SK-N-SH (cell line): ENCODE measurements around the gene LINC00237. TPM values are rescaled to one million over a fixed set of nuclear protein-coding genes. Genes with fewer than 3 reads are reported as not detected.

Experiments
- CTCF ChIA-PET: fragments of 300-600, 350-600 bp; formaldehyde crosslinking; extraction: SDS; loops from one replicate; lab custom pipeline; 2021; lab: Yijun Ruan, JAX
- POLR2A ChIA-PET: fragments of 350-600 bp; sonication (Branson Sonifier 250); formaldehyde crosslinking; extraction: SDS; loops from one replicate; lab custom pipeline; 2020; ENCODE audit warnings: antibody characterized with exemption, inconsistent platforms; lab: Yijun Ruan, JAX
- DNase-seq: peaks from one replicate; pipeline ENCODE4 v3.0.0; 2012
- H2AFZ ChIP-seq: fragments of 200-600 bp; sonication (generic); 2 replicates; pipeline ENCODE4 v1.8.1; 2016; ENCODE audit warnings: antibody characterized with exemption, mild to moderate bottlenecking, low read depth
- H3F3A ChIP-seq: fragments of 200-600 bp; sonication (generic); replicated peaks from 2 replicates; pipeline ENCODE3; 2016; ENCODE audit warnings: antibody characterized with exemption, mild to moderate bottlenecking; ENCODE audit not compliant: insufficient read depth
- H3K27ac ChIP-seq, 2 experiments: fragments of 200-500 bp in 1 of 2; fragments of 200-600 bp in 1 of 2; sonication (Bioruptor generic) in 1 of 2; sonication (generic), shearing (Covaris generic) in 1 of 2; 2 replicates each; pipeline versions ENCODE4 v1.5.1 to v1.6.1; 2014 to 2016; ENCODE audit warnings: low read depth in 2 of 2, inconsistent platforms in 1 of 2, low read length in 1 of 2, mild to moderate bottlenecking in 1 of 2, mixed read lengths in 1 of 2
- H3K27me3 ChIP-seq: fragments of 200-600 bp; sonication (generic), shearing (Covaris generic); 2 replicates; pipeline ENCODE4 v1.6.1; 2016; ENCODE audit warnings: mixed run types; ENCODE audit not compliant: insufficient read depth
- H3K36me3 ChIP-seq, 2 experiments: fragments of 200-500 bp in 1 of 2; fragments of 200-600 bp in 1 of 2; sonication (Bioruptor generic) in 1 of 2; sonication (generic) in 1 of 2; replicated peaks in 1 of 2; 2 replicates each; pipeline versions ENCODE3 to v1.5.1; 2014 to 2016; ENCODE audit warnings: low read length in 1 of 2, mild to moderate bottlenecking in 1 of 2; ENCODE audit not compliant: insufficient read depth in 2 of 2, control insufficient read depth in 1 of 2
- H3K4me1 ChIP-seq, 2 experiments: fragments of 200-500 bp in 1 of 2; fragments of 200-600 bp in 1 of 2; sonication (Bioruptor generic) in 1 of 2; sonication (generic), shearing (Covaris generic) in 1 of 2; 2 replicates each; pipeline versions ENCODE4 v1.5.1 to v1.6.1; 2014 to 2016; ENCODE audit warnings: low read depth in 1 of 2, low read length in 1 of 2, mixed run types in 1 of 2; ENCODE audit not compliant: insufficient read depth in 2 of 2, control insufficient read depth in 1 of 2
- H3K4me2 ChIP-seq: fragments of 200-600 bp; sonication (generic), shearing (Covaris generic); 2 replicates; pipeline ENCODE4 v1.6.1; 2017; ENCODE audit warnings: mixed run types
- H3K4me3 ChIP-seq, 2 experiments: fragments of 200-500 bp in 1 of 2; fragments of 200-600 bp in 1 of 2; sonication (Bioruptor generic) in 1 of 2; sonication (generic), shearing (Covaris generic) in 1 of 2; 2 replicates each; pipeline versions ENCODE4 v1.5.1 to v1.8.1; 2014 to 2016; ENCODE audit warnings: low read depth in 2 of 2, inconsistent platforms in 1 of 2, low read length in 1 of 2, mild to moderate bottlenecking in 1 of 2, mixed read lengths in 1 of 2, moderate library complexity in 1 of 2
- H3K79me2 ChIP-seq: fragments of 200-600 bp; sonication (generic); 2 replicates; pipeline ENCODE4 v1.8.1; 2017; ENCODE audit warnings: mild to moderate bottlenecking; ENCODE audit not compliant: insufficient read depth
- H3K9ac ChIP-seq: fragments of 200-600 bp; sonication (generic); 2 replicates; pipeline ENCODE4 v1.6.1; 2017; ENCODE audit warnings: mixed run types
- H3K9me2 ChIP-seq: fragments of 200-600 bp; sonication (generic); 2 replicates; pipeline ENCODE4 v1.6.1; 2017; ENCODE audit warnings: mixed run types
- H3K9me3 ChIP-seq: fragments of 200-600 bp; sonication (generic); 2 replicates; pipeline ENCODE4 v1.6.1; 2017; ENCODE audit warnings: mixed run types, mild to moderate bottlenecking, moderate library complexity
- H4K20me1 ChIP-seq: fragments of 200-600 bp; sonication (generic); 2 replicates; pipeline ENCODE4 v1.6.1; 2017; ENCODE audit warnings: mild to moderate bottlenecking, mixed run types; ENCODE audit not compliant: insufficient read depth
- EP300 ChIP-seq, 2 experiments: IDR thresholded peaks; 2 replicates each; pipeline versions ENCODE4 v1.4.0 to v1.6.1; 2012; ENCODE audit warnings: borderline replicate concordance in 1 of 2, low read depth in 1 of 2, low read length in 1 of 2
- FOXJ3 ChIP-seq: sonication (generic); formaldehyde crosslinking; IDR thresholded peaks from 2 replicates; pipeline ENCODE4 v1.5.1; 2020; ENCODE audit warnings: mild to moderate bottlenecking, missing genetic modification reagents
- FOXM1 ChIP-seq: IDR thresholded peaks from 2 replicates; pipeline ENCODE4 v1.4.0; 2012; ENCODE audit warnings: low read depth, mild to moderate bottlenecking
- GABPA ChIP-seq: IDR thresholded peaks from 2 replicates; pipeline ENCODE4 v1.4.0; 2012; ENCODE audit warnings: low read depth, mild to moderate bottlenecking
- JUND ChIP-seq: IDR thresholded peaks from 2 replicates; pipeline ENCODE4 v1.4.0; 2012
- MEF2A ChIP-seq: IDR thresholded peaks from 2 replicates; pipeline ENCODE4 v1.4.0; 2012; ENCODE audit warnings: low read depth, borderline replicate concordance
- MXI1 ChIP-seq: IDR thresholded peaks from 2 replicates; pipeline ENCODE4 v1.6.1; 2012; ENCODE audit warnings: mild to moderate bottlenecking, low read depth, low read length, improper control_type of control experiment
- NFIC ChIP-seq: IDR thresholded peaks from 2 replicates; pipeline ENCODE4 v1.4.0; 2012; ENCODE audit warnings: borderline replicate concordance
- NRF1 ChIP-seq: IDR thresholded peaks from 2 replicates; pipeline ENCODE4 v1.6.1; 2012; ENCODE audit warnings: low read depth, mild to moderate bottlenecking, low read length
- POLR2AphosphoS5 ChIP-seq: IDR thresholded peaks from 2 replicates; pipeline ENCODE4 v1.6.1; 2012; ENCODE audit warnings: low read depth, low read length
- RAD21 ChIP-seq: IDR thresholded peaks from 2 replicates; pipeline ENCODE4 v1.6.1; 2012; ENCODE audit warnings: mild to moderate bottlenecking, low read length
- SIN3A ChIP-seq: IDR thresholded peaks from 2 replicates; pipeline ENCODE4 v1.6.1; 2012; ENCODE audit warnings: low read depth, mild to moderate bottlenecking, low read length, moderate library complexity, borderline replicate concordance
- SMC3 ChIP-seq: IDR thresholded peaks from 2 replicates; pipeline ENCODE4 v1.6.1; 2012; ENCODE audit warnings: low read depth, low read length, improper control_type of control experiment
- TCF12 ChIP-seq: IDR thresholded peaks from 2 replicates; pipeline ENCODE4 v1.4.0; 2012
- TEAD4 ChIP-seq: IDR thresholded peaks from 2 replicates; pipeline ENCODE4 v1.4.0; 2012; ENCODE audit warnings: mild to moderate bottlenecking, borderline replicate concordance; ENCODE audit not compliant: insufficient read depth
- YY1 ChIP-seq: IDR thresholded peaks from 2 replicates; pipeline ENCODE4 v1.4.0; 2012; ENCODE audit warnings: low read depth, mild to moderate bottlenecking
- WGBS: methylation state at CpG from one replicate; pipeline ENCODE4 v1.1.6; 2017; ENCODE audit warnings: low lambda C conversion rate; 5-methylcytosine and 5-hydroxymethylcytosine counted together
- polyA plus RNA-seq, 3 experiments: library from polyadenylated mRNA; depleted of rRNA; stranded (reverse); fragments of >200 nt; gene quantifications; 2 replicates each; pipeline ENCODE4 v1.2.3, GENCODE V29; 2012
- TF ChIP-seq, protein P1 (sequence below): IDR thresholded peaks from 2 replicates; pipeline ENCODE4 v1.6.1; 2012; ENCODE audit warnings: mild to moderate bottlenecking, low read depth, low read length, moderate library complexity
- TF ChIP-seq, protein P2 (sequence below): fragments of 200-600 bp; sonication (generic); IDR thresholded peaks from 2 replicates; pipeline ENCODE4 v1.6.1; 2017; ENCODE audit warnings: antibody characterized with exemption, mild to moderate bottlenecking, moderate library complexity
- TF ChIP-seq, protein P3 (sequence below): IDR thresholded peaks from 2 replicates; pipeline ENCODE4 v1.4.0; 2012; ENCODE audit warnings: low read depth, borderline replicate concordance
- TF ChIP-seq, protein P4 (sequence below): fragments of 150-350 bp; IDR thresholded peaks from 2 replicates; pipeline ENCODE4 v1.6.1; 2016; ENCODE audit warnings: mild to moderate bottlenecking, low read depth, low read length

The LINC00237 gene
- polyA plus RNA-seq, 1 of the 3 experiments (the other 2 are of a cell fraction): not detected

DNA sequence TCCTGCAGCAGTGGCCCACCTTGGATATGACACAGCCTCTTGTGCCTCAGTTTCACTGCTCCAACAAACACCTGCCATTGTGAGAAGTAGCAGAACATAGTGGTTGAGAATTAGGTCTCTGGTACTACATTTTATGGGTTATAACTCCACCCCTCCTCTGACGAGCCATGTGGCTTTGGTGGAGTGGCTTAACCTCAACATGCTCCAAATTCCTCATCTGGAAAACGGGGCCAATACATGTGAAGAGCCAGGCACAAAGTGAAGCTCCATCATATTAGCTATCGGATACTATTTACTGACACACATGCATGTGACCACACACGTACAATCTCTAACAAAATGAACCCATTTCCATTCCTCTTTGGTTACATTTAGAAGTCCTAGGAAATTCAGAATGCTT is 11.4 kb upstream of the LINC00237 start:
- ChIA-PET CTCF (no interaction called here), POLR2A (no interaction called here)
- Histone ChIP-seq H3K27ac (no peak overlapping the region), H3K9me2 (no peaks in the 10 kb centered on the region), H3K4me2 (no peak overlapping the region), H3K27me3 (peaks cover 15% of the 10 kb centered on the region), H3K79me2 (no peaks in the 10 kb centered on the region), H3K9me3 (no peaks in the 10 kb centered on the region), H3K4me1 (no peaks in the 10 kb centered on the region), H4K20me1 (no peaks in the 10 kb centered on the region), H2AFZ (no peak overlapping the region), H3F3A (no peaks in the 10 kb centered on the region)
- 9% methylated on average over 4 of the region's 4 CpGs for WGBS
- no peak for TF ChIP-seq EP300 (IDR thresholded peaks at IDR 0.05; ENCODE audit: borderline replicate concordance in 1 of 2, low read depth in 1 of 2, low read length in 1 of 2)
- TF ChIP-seq, protein P1, sequence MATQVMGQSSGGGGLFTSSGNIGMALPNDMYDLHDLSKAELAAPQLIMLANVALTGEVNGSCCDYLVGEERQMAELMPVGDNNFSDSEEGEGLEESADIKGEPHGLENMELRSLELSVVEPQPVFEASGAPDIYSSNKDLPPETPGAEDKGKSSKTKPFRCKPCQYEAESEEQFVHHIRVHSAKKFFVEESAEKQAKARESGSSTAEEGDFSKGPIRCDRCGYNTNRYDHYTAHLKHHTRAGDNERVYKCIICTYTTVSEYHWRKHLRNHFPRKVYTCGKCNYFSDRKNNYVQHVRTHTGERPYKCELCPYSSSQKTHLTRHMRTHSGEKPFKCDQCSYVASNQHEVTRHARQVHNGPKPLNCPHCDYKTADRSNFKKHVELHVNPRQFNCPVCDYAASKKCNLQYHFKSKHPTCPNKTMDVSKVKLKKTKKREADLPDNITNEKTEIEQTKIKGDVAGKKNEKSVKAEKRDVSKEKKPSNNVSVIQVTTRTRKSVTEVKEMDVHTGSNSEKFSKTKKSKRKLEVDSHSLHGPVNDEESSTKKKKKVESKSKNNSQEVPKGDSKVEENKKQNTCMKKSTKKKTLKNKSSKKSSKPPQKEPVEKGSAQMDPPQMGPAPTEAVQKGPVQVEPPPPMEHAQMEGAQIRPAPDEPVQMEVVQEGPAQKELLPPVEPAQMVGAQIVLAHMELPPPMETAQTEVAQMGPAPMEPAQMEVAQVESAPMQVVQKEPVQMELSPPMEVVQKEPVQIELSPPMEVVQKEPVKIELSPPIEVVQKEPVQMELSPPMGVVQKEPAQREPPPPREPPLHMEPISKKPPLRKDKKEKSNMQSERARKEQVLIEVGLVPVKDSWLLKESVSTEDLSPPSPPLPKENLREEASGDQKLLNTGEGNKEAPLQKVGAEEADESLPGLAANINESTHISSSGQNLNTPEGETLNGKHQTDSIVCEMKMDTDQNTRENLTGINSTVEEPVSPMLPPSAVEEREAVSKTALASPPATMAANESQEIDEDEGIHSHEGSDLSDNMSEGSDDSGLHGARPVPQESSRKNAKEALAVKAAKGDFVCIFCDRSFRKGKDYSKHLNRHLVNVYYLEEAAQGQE: no peak
- no peak for TF ChIP-seq RAD21
- TF ChIP-seq, protein P2, sequence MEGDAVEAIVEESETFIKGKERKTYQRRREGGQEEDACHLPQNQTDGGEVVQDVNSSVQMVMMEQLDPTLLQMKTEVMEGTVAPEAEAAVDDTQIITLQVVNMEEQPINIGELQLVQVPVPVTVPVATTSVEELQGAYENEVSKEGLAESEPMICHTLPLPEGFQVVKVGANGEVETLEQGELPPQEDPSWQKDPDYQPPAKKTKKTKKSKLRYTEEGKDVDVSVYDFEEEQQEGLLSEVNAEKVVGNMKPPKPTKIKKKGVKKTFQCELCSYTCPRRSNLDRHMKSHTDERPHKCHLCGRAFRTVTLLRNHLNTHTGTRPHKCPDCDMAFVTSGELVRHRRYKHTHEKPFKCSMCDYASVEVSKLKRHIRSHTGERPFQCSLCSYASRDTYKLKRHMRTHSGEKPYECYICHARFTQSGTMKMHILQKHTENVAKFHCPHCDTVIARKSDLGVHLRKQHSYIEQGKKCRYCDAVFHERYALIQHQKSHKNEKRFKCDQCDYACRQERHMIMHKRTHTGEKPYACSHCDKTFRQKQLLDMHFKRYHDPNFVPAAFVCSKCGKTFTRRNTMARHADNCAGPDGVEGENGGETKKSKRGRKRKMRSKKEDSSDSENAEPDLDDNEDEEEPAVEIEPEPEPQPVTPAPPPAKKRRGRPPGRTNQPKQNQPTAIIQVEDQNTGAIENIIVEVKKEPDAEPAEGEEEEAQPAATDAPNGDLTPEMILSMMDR: no peak
- no peak for TF ChIP-seq FOXM1
- TF ChIP-seq MXI1: no peak
- TF ChIP-seq TEAD4: no peak
- TF ChIP-seq GABPA: no peak
- TF ChIP-seq YY1: no peak
- no peak for TF ChIP-seq POLR2AphosphoS5
- TF ChIP-seq, protein P3, sequence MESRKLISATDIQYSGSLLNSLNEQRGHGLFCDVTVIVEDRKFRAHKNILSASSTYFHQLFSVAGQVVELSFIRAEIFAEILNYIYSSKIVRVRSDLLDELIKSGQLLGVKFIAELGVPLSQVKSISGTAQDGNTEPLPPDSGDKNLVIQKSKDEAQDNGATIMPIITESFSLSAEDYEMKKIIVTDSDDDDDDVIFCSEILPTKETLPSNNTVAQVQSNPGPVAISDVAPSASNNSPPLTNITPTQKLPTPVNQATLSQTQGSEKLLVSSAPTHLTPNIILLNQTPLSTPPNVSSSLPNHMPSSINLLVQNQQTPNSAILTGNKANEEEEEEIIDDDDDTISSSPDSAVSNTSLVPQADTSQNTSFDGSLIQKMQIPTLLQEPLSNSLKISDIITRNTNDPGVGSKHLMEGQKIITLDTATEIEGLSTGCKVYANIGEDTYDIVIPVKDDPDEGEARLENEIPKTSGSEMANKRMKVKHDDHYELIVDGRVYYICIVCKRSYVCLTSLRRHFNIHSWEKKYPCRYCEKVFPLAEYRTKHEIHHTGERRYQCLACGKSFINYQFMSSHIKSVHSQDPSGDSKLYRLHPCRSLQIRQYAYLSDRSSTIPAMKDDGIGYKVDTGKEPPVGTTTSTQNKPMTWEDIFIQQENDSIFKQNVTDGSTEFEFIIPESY: no peak
- TF ChIP-seq SIN3A: no peak
- no peak for TF ChIP-seq NFIC
- TF ChIP-seq SMC3: no peak
- no peak for TF ChIP-seq NRF1
- TF ChIP-seq TCF12: no peak
- no peak for TF ChIP-seq MEF2A
- no peak for TF ChIP-seq FOXJ3
- no peak for TF ChIP-seq JUND
- TF ChIP-seq, protein P4, sequence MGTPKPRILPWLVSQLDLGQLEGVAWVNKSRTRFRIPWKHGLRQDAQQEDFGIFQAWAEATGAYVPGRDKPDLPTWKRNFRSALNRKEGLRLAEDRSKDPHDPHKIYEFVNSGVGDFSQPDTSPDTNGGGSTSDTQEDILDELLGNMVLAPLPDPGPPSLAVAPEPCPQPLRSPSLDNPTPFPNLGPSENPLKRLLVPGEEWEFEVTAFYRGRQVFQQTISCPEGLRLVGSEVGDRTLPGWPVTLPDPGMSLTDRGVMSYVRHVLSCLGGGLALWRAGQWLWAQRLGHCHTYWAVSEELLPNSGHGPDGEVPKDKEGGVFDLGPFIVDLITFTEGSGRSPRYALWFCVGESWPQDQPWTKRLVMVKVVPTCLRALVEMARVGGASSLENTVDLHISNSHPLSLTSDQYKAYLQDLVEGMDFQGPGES: no peak
- TF ChIP-seq, all 33 proteins: peak for 0
- H3K9ac ChIP-seq: no peak overlapping the region
- H3K36me3 ChIP-seq: no peaks in the 10 kb centered on the region
- H3K4me3 ChIP-seq: no peak overlapping the region
- no peak for DNase-seq
